Keratinocyte (primary cell): ENCODE measurements around the gene CD47. TPM values are rescaled to one million over a fixed set of nuclear protein-coding genes. Genes with fewer than 3 reads are reported as not detected.
A peak's percentile ranks its signal among the peaks of the same experiment; 100 is the strongest.

Source experiments
- DNase-seq: peaks from one replicate; pipeline ENCODE4 v3.0.0-alpha.2; 2011; ENCODE audit warnings: low read depth, missing footprints, low spot score
- FAIRE-seq: peaks from 2 replicates; lab custom pipeline; 2011; peaks lifted over from hg19 to GRCh38; lab: Jason Lieb, UNC
- H2AFZ ChIP-seq: 2 replicates; pipeline ENCODE4 v1.6.0; 2012; ENCODE audit warnings: low read length, control low read depth, inconsistent platforms; ENCODE audit not compliant: control insufficient read depth
- H3K27ac ChIP-seq: 2 replicates; pipeline ENCODE4 v1.5.1; 2011; ENCODE audit warnings: low read length; ENCODE audit not compliant: control insufficient read depth, insufficient read depth
- H3K27me3 ChIP-seq: 3 replicates; pipeline ENCODE4 v1.6.0; 2011; ENCODE audit warnings: low read length; ENCODE audit not compliant: control insufficient read depth, insufficient read depth; ENCODE audit errors: extremely low read depth
- H3K36me3 ChIP-seq, 2 experiments: 2 replicates in 1 of 2; 3 replicates in 1 of 2; pipeline ENCODE4 v1.5.1; 2011; ENCODE audit warnings: low read length in 2 of 2, mild to moderate bottlenecking in 1 of 2; ENCODE audit not compliant: control insufficient read depth in 2 of 2, insufficient read depth in 2 of 2; ENCODE audit errors: extremely low read depth in 1 of 2
- H3K4me1 ChIP-seq: 3 replicates; pipeline ENCODE4 v1.5.1; 2011; ENCODE audit warnings: low read length; ENCODE audit not compliant: control insufficient read depth, insufficient read depth; ENCODE audit errors: extremely low read depth
- H3K4me2 ChIP-seq: 3 replicates; pipeline ENCODE4 v1.6.0; 2011; ENCODE audit warnings: low read depth, low read length; ENCODE audit not compliant: control insufficient read depth, insufficient read depth; ENCODE audit errors: extremely low read depth
- H3K4me3 ChIP-seq, 3 experiments: fragments of 200-600 bp in 1 of 3; sonication (generic) in 1 of 3; 2 replicates in 2 of 3; 3 replicates in 1 of 3; pipeline ENCODE4 v1.5.1; 2011 to 2016; ENCODE audit warnings: low read length in 3 of 3, mild to moderate bottlenecking in 3 of 3, control low read depth in 2 of 3, inconsistent platforms in 1 of 3, low read depth in 1 of 3, mixed read lengths in 1 of 3, mixed run types in 1 of 3, moderate library complexity in 1 of 3; ENCODE audit not compliant: control insufficient read depth in 2 of 3, insufficient read depth in 2 of 3; ENCODE audit errors: extremely low read depth in 1 of 3
- H3K79me2 ChIP-seq: 2 replicates; pipeline ENCODE4 v1.6.0; 2012; ENCODE audit warnings: low read length; ENCODE audit not compliant: control insufficient read depth, insufficient read depth
- H3K9ac ChIP-seq: 3 replicates; pipeline ENCODE4 v1.6.0; 2011; ENCODE audit warnings: low read length; ENCODE audit not compliant: control insufficient read depth, insufficient read depth; ENCODE audit errors: extremely low read depth
- H3K9me1 ChIP-seq: 3 replicates; pipeline ENCODE4 v1.6.0; 2011; ENCODE audit warnings: low read length; ENCODE audit not compliant: control insufficient read depth, insufficient read depth; ENCODE audit errors: extremely low read depth
- H3K9me3 ChIP-seq: 2 replicates; pipeline ENCODE4 v1.5.1; 2012; ENCODE audit warnings: low read depth, low read length; ENCODE audit not compliant: control insufficient read depth
- H4K20me1 ChIP-seq: 3 replicates; pipeline ENCODE4 v1.6.0; 2011; ENCODE audit warnings: low read length; ENCODE audit not compliant: control insufficient read depth, insufficient read depth; ENCODE audit errors: extremely low read depth
- EZH2 ChIP-seq: IDR thresholded peaks from one replicate; pipeline ENCODE4 v1.6.1; 2012; ENCODE audit warnings: inconsistent platforms, mild to moderate bottlenecking, low read length, moderate library complexity
- dilution Hi-C: fragments of 300-500 bp; cut with MboI; formaldehyde crosslinking; loops from one replicate; pipeline ENCODE4 v1.7.0; 2020; ENCODE audit warnings: low sequenced_read_pairs; ENCODE audit not compliant: extremely low pct_ligation_motif_present
- polyA plus RNA-seq, 5 experiments: library from polyadenylated mRNA; depleted of rRNA in 3 of 5; stranded (reverse) in 3 of 5; stranded (forward) in 1 of 5; unstranded in 1 of 5; fragments of >200 nt; gene quantifications; 1 replicate in 1 of 5; 2 replicates in 3 of 5; 3 replicates in 1 of 5; pipeline versions ENCODE4 v1.2.1 to v1.2.3, GENCODE V29; 2011 to 2012; ENCODE audit warnings: missing spikeins in 2 of 5, low read depth in 1 of 5, low replicate concordance in 1 of 5
- TF ChIP-seq, protein P1 (sequence below), 3 experiments: IDR thresholded peaks in 1 of 3; conservative IDR thresholded peaks in 1 of 3; optimal IDR thresholded peaks in 1 of 3; 2 replicates in 2 of 3; 3 replicates in 1 of 3; pipeline versions ENCODE3 to v1.5.1; 2011; ENCODE audit warnings: low read length in 3 of 3, mild to moderate bottlenecking in 3 of 3, moderate library complexity in 2 of 3, control low read depth in 1 of 3, inconsistent platforms in 1 of 3; ENCODE audit not compliant: insufficient read depth in 2 of 3; ENCODE audit errors: extremely low read depth in 1 of 3

The CD47 gene
- polyA plus RNA-seq, 1 donor (not counting 4 experiments of a cell fraction or from before 2014, with no cell fraction given) = 96.5 TPM

DNA sequence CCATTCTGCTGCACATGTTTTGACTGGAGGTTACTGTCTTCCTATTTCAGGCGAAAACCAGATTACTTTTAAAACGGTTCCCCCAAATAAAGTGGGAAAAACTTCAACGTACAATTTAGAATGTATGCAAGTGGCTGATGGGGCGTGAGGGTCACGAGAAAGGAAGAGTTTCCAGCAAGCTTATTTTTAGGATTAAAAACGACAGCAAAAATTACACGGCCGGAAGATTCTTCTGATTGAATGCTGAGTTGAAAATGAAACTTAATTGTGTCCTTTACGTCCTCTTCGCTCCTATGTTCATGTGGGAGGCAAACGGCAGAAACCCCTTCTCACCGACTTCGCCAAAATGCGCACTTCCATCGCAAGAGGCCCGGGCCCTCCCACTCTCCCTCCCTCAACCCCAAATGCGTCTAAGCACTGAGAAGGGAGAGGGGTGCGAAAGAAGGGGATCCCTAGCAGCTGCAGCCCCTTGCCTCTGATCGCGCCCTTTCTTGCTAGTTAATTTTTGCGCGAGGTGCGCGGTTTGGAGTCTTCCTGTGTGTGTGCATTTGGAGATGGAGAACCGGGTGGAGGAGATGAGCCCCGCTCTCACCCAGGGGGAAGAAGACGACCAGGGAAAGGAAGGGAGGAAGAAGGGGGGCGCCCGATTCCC lies 656 bp downstream of the CD47 start:
- TF ChIP-seq, protein P1, sequence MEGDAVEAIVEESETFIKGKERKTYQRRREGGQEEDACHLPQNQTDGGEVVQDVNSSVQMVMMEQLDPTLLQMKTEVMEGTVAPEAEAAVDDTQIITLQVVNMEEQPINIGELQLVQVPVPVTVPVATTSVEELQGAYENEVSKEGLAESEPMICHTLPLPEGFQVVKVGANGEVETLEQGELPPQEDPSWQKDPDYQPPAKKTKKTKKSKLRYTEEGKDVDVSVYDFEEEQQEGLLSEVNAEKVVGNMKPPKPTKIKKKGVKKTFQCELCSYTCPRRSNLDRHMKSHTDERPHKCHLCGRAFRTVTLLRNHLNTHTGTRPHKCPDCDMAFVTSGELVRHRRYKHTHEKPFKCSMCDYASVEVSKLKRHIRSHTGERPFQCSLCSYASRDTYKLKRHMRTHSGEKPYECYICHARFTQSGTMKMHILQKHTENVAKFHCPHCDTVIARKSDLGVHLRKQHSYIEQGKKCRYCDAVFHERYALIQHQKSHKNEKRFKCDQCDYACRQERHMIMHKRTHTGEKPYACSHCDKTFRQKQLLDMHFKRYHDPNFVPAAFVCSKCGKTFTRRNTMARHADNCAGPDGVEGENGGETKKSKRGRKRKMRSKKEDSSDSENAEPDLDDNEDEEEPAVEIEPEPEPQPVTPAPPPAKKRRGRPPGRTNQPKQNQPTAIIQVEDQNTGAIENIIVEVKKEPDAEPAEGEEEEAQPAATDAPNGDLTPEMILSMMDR (optimal IDR thresholded peaks at IDR 0.05 in 1 of 3, IDR thresholded peaks at IDR 0.05 in 1 of 3, conservative IDR thresholded peaks at IDR 0.05 in 1 of 3; ENCODE audit: extremely low read depth in 1 of 3, insufficient read depth in 2 of 3, low read length in 3 of 3) = no peak
- TF ChIP-seq EZH2 = no peak
- H3K79me2 ChIP-seq = peaks cover 50% of the 10 kb centered on the region
- H3K4me3 ChIP-seq = peak overlapping the region; percentile 89 to 95 (median 92)
- peak overlapping the region; percentile 97 for H3K4me2 ChIP-seq
- peak overlapping the region; percentile 87 for H3K9ac ChIP-seq
- no peaks in the 10 kb centered on the region for H3K36me3 ChIP-seq
- dilution Hi-C loops = no loop called here
- peaks cover 2% of the 10 kb centered on the region for H3K9me3 ChIP-seq
- FAIRE-seq (no peak), DNase-seq (no peak)
- no peaks in the 10 kb centered on the region for H3K27me3 ChIP-seq
- H2AFZ ChIP-seq = peak overlapping the region; percentile 86
- peak overlapping the region; percentile 81 for H3K27ac ChIP-seq
- H3K4me1 ChIP-seq = peaks cover 8% of the 10 kb centered on the region
- H4K20me1 ChIP-seq = no peaks in the 10 kb centered on the region
- H3K9me1 ChIP-seq = no peaks in the 10 kb centered on the region

DNA sequence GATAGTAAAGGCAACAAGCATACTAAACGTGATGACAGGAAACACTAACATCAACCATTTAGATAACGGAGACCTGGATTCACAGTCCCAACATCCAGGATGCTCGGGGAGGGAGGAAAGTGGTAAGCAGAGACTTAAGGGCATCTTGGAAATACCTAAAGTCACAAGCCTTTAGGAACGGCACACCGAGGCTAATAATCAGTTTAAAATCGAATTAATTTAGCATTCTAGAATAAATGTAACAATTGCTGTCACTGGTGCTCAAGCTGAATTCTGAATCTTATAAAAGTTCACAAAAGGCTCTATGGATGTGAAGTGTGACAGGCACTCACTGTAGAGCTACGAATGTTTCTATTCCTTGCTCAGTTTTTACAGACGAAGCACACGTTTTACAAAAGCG lies 1.3 kb downstream of the CD47 start:
- Histone ChIP-seq H3K4me2 (peak overlapping the region; percentile 97), H3K79me2 (peaks cover 56% of the 10 kb centered on the region), H3K9me1 (no peaks in the 10 kb centered on the region), H3K9me3 (peaks cover 2% of the 10 kb centered on the region), H3K4me1 (peaks cover 8% of the 10 kb centered on the region), H3K9ac (peak overlapping the region; percentile 87), H3K36me3 (no peaks in the 10 kb centered on the region), H3K27ac (peak overlapping the region; percentile 81), H3K4me3 (peak overlapping the region; percentile 89 to 95 (median 92)), H3K27me3 (no peaks in the 10 kb centered on the region), H4K20me1 (no peaks in the 10 kb centered on the region), H2AFZ (peak overlapping the region; percentile 25)
- TF ChIP-seq EZH2 = no peak
- TF ChIP-seq, protein P1 (optimal IDR thresholded peaks at IDR 0.05 in 1 of 3, IDR thresholded peaks at IDR 0.05 in 1 of 3, conservative IDR thresholded peaks at IDR 0.05 in 1 of 3; ENCODE audit: extremely low read depth in 1 of 3, insufficient read depth in 2 of 3, low read length in 3 of 3) = no peak
- DNase-seq (no peak), FAIRE-seq (no peak)
- dilution Hi-C loops = no loop called here
